HepG2 (cell line): ENCODE measurements around the gene SERPINF2. TPM values are rescaled to one million over a fixed set of nuclear protein-coding genes. Genes with fewer than 3 reads are reported as not detected.

Source experiments
- AGO1 ChIP-seq: fragments of 200-400 bp; formaldehyde crosslinking; IDR thresholded peaks from 2 replicates; pipeline ENCODE4 v1.6.1; 2017; ENCODE audit warnings: mild to moderate bottlenecking, low read depth, low read length, moderate library complexity; ENCODE audit not compliant: poor library complexity, severe bottlenecking
- BATF2 ChIP-seq: sonication (generic); formaldehyde crosslinking; IDR thresholded peaks from 2 replicates; pipeline ENCODE4 v1.8.0; 2022; ENCODE audit warnings: mild to moderate bottlenecking, missing genetic modification reagents, moderate library complexity
- BCLAF1 ChIP-seq: fragments of 450-650 bp; IDR thresholded peaks from 2 replicates; pipeline ENCODE4 v1.6.1; 2017; ENCODE audit warnings: mild to moderate bottlenecking
- ERF ChIP-seq: IDR thresholded peaks from 2 replicates; pipeline ENCODE4 v1.6.1; 2018; ENCODE audit warnings: missing biosample characterization, missing genetic modification reagents
- GATAD1 ChIP-seq: IDR thresholded peaks from 2 replicates; pipeline ENCODE4 v1.6.1; 2016; ENCODE audit warnings: missing genetic modification reagents, missing compliant biosample characterization
- HNRNPLL ChIP-seq: fragments of 200-400 bp; formaldehyde crosslinking; IDR thresholded peaks from 2 replicates; pipeline ENCODE4 v1.6.1; 2017; ENCODE audit warnings: mild to moderate bottlenecking, low read depth, low read length; ENCODE audit not compliant: poor library complexity, severe bottlenecking
- IKZF5 ChIP-seq: IDR thresholded peaks from 2 replicates; pipeline ENCODE4 v1.6.1; 2018; ENCODE audit warnings: missing genetic modification reagents, mild to moderate bottlenecking, missing compliant biosample characterization
- JUND ChIP-seq: sonication (generic); formaldehyde crosslinking; IDR thresholded peaks from 2 replicates; pipeline ENCODE4 v1.8.0; 2022; ENCODE audit warnings: mild to moderate bottlenecking, missing genetic modification reagents
- NFATC3 ChIP-seq: sonication (generic); formaldehyde crosslinking; IDR thresholded peaks from 2 replicates; pipeline ENCODE4 v1.5.1; 2020; ENCODE audit warnings: mild to moderate bottlenecking, missing genetic modification reagents
- ONECUT2 ChIP-seq: sonication (generic); formaldehyde crosslinking; IDR thresholded peaks from 2 replicates; pipeline ENCODE4 v1.4.0; 2020; ENCODE audit warnings: missing genetic modification reagents
- PHB2 ChIP-seq: fragments of 450-650 bp; IDR thresholded peaks from 2 replicates; pipeline ENCODE4 v1.6.1; 2018; ENCODE audit not compliant: partially characterized antibody
- PRPF4 ChIP-seq: fragments of 200-400 bp; formaldehyde crosslinking; IDR thresholded peaks from 2 replicates; pipeline ENCODE4 v1.6.1; 2016; ENCODE audit warnings: low read length, low read depth; ENCODE audit not compliant: poor library complexity, severe bottlenecking
- RELA ChIP-seq: sonication (generic); formaldehyde crosslinking; IDR thresholded peaks from 2 replicates; pipeline ENCODE4 v1.4.0; 2020; ENCODE audit warnings: missing genetic modification reagents
- ZBTB38 ChIP-seq: sonication (generic); formaldehyde crosslinking; IDR thresholded peaks from 2 replicates; pipeline ENCODE4 v1.5.1; 2020; ENCODE audit warnings: mild to moderate bottlenecking, missing genetic modification reagents
- ZNF18 ChIP-seq: sonication (generic); formaldehyde crosslinking; IDR thresholded peaks from 2 replicates; pipeline ENCODE4 v1.8.0; 2022; ENCODE audit warnings: mild to moderate bottlenecking, missing genetic modification reagents; ENCODE audit not compliant: insufficient replicate concordance
- ZNF253 ChIP-seq: sonication (generic); formaldehyde crosslinking; IDR thresholded peaks from 2 replicates; pipeline ENCODE4 v1.8.0; 2022; ENCODE audit warnings: mild to moderate bottlenecking, missing genetic modification reagents, borderline replicate concordance
- polyA plus RNA-seq, 8 experiments: library from polyadenylated mRNA; depleted of rRNA in 3 of 8; stranded (reverse) in 7 of 8; unstranded in 1 of 8; fragments of >200 nt; fragmentation: Illumina TruSeq in 4 of 8; extraction: Trizol in 4 of 8; gene quantifications; 2 replicates each; pipeline versions ENCODE4 v1.2.1 to v1.2.3, GENCODE V29; 2011 to 2016; ENCODE audit warnings: low read depth in 4 of 8, missing spikeins in 1 of 8, mixed read lengths in 1 of 8; ENCODE audit not compliant: insufficient read depth in 1 of 8
- total RNA-seq, 5 experiments: library from RNA; depleted of rRNA; stranded (reverse); fragments of >200 nt; fragmentation: Illumina TruSeq; extraction: Trizol; gene quantifications; 2 replicates each; pipeline ENCODE4 v1.2.3, GENCODE V29; 2016; ENCODE audit warnings: low read depth in 1 of 5

The SERPINF2 gene
- total and polyA plus RNA-seq, 2 of the 13 experiments (the other 11 are each of a cell fraction or from before 2014, with no cell fraction given) = 309 to 548 TPM

- TF ChIP-seq HNRNPLL = no peak
- no peak for TF ChIP-seq ERF (CRISPR knock-in tag)
- TF ChIP-seq IKZF5 = 0 out of 2 replicates have a peak, but pooled peaks have one; percentile 20
- TF ChIP-seq ZNF253 (CRISPR knock-in tag) = no peak
- TF ChIP-seq PRPF4 = no peak
- no peak for TF ChIP-seq BATF2 (CRISPR knock-in tag)
- no peak for TF ChIP-seq ZNF18
- TF ChIP-seq AGO1 = no peak
- no peak for TF ChIP-seq PHB2
- TF ChIP-seq ONECUT2 (CRISPR knock-in tag) = no peak
- no peak for TF ChIP-seq JUND
- no peak for TF ChIP-seq RELA (CRISPR knock-in tag)
- no peak; the same call in 1 of the 2 replicates for TF ChIP-seq ZBTB38 (CRISPR knock-in tag)
- no peak for TF ChIP-seq NFATC3 (CRISPR knock-in tag)
- peak; percentile 28; the same call in 1 of the 2 replicates for TF ChIP-seq GATAD1 (CRISPR knock-in tag)
- no peak for TF ChIP-seq BCLAF1
Measured at GRCh38 chr17:1714427-1714979, 28.2 kb upstream of the SERPINF2 start (continued).
